HL-60/S4 treated with phorbol 12-myristate 13-acetate at 8.2 ng/mL for 4 days and 3 days (cell line): ENCODE results near the gene CRLF2.
"Not testable (repeated sequence)": the region's sequence is repeated elsewhere in the genome, so short reads cannot be mapped to it uniquely, and the experiment has no call there.

Experiments used
- in situ Hi-C: fragments of 300-500 bp; cut with MboI; formaldehyde crosslinking; loops from 2 replicates; pipeline ENCODE4 v1.15.0; 2022; ENCODE audit warnings: low sequenced_read_pairs

CRLF2 gene, protein sequence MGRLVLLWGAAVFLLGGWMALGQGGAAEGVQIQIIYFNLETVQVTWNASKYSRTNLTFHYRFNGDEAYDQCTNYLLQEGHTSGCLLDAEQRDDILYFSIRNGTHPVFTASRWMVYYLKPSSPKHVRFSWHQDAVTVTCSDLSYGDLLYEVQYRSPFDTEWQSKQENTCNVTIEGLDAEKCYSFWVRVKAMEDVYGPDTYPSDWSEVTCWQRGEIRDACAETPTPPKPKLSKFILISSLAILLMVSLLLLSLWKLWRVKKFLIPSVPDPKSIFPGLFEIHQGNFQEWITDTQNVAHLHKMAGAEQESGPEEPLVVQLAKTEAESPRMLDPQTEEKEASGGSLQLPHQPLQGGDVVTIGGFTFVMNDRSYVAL

DNA sequence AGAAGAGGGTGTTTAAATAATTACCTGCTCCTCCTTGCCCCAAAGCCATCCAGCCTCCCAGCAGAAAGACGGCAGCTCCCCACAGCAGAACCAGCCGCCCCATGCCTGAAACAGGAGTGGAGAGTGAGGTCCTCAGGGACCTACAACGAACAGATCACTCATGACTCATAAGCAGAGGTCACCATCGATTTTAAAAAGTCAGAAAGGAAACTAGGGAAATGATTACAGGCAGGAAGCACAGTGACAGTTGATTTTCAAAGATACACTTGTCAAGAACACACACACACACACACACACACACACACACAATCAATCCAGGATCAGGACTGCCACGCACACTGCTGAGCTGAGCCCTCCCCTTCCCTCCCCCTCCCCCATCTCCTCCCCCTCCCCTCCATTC is at the start of gene CRLF2:
Gene CRLF2 (minus strand): TSS at position 118 of the 400 bp plus-strand sequence. CDS start 15 bp downstream, at position 103.
- in situ Hi-C loops, result no loop called here

DNA sequence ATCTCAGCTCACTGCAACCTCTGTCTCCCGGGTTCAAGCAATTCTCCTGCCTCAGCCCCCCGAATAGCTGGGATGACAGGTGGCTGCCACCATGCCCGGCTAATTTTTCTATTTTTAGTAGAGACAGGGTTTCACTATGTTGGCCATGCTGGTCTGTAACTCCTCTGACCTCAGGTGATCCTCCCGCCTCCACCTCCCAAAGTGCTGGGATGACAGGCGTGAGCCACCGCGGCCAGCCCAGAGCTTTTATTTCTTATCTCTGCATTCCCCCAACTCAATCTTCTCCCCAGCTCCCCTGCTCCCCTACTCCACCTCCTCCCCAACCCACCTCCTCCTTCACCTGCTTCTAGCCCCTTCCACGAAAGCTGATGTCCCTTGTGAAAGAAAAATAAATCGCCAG is 49.3 kb upstream of the CRLF2 start:
- in situ Hi-C loops, result not testable (repeated sequence)

DNA sequence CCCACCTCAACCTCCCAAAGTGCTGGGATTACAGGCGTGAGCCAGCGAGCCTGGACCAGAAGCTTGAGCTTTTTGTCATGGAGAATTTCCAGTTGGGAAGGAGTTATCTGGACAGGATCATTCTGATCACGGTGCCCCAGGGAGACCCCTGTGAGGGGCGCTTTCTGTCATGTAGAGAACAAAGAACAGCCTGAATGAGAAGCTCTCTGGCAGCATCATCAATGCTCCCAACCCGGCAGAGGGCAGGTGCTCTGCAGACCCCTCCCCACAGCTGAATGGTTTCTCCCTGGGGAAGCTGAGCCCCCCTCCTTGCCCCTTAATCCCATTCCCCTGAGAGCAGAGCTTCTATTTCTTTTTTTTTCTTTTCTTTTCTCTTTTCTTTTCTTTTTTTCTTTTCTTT is 48.8 kb upstream of the CRLF2 start:
- in situ Hi-C loops, result no loop called here

DNA sequence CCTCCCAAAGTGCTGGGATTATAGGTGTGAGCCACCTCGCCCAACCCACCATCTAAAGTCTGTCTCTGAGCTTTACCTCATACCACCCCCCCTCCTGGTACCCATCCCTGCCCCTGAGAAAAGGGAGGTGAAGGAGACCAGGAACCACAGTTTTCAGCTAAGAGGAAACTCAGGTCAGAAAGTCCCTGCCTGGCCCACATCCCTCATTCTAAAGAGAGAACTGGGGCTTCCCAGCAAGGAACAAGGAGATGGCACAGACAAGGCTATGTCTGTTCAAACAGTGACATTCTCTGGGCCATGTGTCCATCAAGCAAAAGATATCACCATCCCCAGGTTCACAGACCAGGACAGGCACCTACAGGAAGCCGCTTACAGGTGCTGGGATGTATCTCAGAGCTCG is 40.4 kb upstream of the CRLF2 start:
- in situ Hi-C loops, result no loop called here

DNA sequence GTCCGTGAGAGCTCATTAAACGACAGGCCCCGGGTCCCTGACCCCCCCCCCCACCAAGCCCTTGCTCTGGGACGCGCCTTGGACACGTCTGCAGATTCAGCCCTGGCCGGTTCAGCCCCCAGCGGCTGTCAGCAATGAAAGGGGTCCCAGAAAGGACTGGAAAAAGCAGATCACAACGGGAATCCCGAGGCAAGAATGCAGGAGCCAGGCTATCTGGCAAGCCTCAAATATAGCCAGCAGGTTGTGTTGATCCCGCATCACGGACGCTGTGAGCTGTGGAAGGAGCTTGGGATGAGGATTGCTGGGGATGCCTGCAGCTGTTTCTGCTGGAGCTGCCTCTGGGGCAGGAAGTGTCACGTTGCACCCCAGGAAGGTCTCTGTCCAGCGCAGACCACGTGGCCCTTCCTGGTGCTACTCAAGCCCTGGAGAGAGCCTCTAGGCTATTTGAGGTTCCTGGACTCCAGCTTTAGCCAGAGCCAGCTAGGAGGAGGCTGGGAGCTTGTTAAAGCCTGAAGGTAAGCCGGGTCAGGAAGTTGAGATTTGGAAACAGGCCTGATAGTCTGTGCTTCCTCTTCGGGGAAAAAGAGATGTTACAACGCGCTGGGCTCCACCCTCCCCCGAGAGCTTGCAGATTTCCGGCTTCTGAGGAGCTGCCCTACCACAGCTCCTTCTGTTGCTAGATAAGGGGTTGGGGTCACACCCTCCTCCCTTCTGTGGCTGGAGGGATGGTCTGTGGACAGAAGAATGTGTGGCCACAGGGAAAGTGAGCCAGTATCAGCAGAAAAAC is 36.8 kb upstream of the CRLF2 start:
- in situ Hi-C loops, result no loop called here

DNA sequence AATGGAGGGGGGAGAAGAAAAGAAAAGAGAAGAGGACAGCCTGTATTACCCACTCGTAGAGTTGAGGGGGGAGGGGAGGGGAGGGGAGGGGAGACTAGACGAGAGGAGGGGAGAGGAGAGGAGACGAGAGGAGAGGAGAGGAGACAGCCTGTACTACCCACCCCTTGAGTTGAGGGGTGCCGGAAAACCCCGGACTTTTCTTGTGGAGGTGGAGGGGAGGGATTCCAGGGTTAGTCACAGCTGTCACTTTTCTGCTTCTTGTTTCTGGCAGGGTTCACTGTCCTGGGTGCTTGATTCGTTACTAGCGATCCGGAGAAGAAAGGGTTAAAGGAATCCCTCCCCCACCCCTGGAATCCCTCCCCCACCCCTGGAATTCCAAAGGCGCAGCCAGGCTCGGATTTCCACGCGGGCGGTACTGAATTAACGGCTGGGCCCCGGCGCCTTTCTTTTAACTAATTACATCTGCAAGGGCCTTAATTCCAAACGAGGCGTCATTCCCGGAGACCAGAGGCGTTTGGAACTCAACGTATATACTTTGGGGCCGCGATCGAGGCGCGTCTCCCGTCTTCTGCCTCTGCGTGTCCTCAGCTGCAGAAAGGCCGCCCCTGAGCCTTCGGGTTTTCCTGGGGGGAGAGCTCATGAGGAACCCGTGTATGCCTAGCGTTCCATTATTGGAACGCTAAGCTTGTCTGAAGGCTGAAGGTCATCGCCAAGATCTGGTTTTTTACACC is 36.0 kb upstream of the CRLF2 start:
- in situ Hi-C loops, result no loop called here

DNA sequence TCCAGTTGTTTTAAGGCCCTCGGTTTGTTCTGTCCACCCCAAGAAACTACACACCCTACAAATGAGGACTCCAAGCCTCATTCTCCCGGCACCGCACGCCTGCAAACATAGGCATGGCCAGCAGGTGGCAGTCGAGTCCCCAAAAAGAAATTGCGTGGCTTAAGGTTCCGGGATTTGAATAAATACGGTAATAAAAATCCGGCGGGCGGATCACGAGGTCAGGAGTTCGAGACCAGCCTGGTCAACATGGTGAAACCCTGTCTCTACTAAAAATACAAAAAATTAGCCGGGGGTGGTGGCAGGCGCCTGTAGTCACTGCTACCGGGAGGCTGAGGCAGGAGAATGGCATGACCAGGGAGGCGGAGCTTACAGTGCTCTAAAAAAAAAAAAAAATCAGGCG is 34.4 kb upstream of the CRLF2 start:
- in situ Hi-C loops, result no loop called here

DNA sequence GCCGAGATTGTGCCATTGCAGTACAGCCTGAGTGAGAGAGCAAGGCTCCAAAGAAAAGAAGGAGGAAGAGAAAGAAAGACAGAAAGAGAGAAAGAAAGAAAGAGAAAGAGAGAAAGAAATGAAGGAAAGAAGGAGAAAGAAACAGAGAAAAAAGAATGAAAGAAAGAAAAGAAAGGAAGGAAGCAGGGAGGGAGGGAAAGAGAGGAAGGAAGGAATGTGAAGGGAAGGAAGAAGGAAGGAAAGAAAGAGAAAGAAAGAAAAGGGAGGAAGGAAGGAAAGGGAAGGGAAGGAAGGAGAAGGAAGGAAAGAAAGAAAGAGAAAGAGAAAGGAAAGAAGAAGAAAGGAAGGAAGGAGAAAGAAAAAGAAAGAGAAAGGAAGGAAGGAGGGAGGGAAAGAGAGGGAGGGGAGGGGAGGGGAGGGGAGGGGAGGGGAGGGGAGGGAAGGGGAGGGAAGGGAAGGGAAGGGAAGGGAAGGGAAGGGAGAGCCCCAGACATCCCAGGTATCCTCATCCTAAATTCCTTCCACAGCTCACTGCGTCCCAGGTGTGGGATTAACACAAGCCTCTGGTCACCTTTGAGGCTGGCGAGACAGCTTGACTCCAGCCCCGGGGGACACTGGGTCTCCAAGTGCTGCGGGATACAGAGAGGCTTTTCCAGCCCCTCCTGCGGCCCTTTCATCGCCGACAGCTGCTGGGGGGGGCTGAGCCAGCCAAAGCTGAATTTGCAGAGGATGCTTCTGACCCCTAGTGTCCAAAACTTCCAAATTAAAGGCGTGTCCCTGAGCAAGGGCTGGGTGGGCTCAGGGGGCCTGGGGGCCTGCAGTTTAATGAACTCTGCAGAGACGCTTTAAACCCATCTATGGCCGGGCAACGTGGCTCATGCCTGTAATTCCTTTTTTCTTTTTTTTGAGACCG is 32.0 kb upstream of the CRLF2 start:
- in situ Hi-C loops, result no loop called here

DNA sequence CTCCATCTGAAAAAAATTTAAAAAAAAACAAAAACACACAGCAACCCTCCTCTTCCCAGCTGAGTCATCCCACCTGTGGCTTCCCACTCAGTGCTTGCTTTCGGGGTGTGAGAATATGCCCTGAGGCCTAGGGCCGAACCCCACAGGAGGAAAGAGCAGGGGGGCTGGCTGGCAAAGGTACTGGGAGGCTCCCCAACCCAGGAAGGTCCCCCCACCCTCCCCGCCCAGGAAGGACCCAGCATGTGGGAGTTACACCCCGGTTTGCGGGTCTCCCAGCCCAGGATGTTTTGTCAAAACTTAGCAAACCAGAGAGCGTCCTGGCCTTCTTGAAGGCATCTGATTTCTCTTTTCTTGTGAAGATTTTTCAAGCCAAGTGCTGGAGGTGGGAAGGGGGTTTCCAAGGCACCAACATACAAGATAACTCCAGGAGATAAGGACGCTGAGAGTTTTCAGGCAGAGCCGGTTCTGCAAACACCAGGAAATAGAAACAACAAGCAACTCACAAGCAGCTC is 30.5 kb upstream of the CRLF2 start:
- in situ Hi-C loops, result no loop called here

DNA sequence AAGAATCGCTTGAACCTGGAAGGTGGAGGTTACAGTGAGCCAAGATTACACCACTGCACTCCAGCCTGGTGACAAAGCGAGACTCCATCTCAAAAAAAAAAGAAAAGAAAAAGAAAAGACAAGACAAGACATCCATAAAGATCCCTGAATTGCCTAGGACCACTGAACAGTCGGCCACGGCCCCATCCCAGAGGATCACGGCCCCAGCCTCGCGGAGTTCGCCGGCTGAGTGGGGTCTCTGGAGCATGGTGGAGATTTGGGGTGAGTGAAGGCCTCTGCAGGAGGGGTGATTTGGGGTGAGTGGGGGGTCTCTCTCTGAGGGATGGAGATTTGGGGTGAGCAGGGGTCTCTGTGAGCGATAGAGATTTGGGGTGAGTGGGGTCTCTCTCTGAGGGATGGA is 28.1 kb upstream of the CRLF2 start:
- in situ Hi-C loops, result not testable (repeated sequence)

DNA sequence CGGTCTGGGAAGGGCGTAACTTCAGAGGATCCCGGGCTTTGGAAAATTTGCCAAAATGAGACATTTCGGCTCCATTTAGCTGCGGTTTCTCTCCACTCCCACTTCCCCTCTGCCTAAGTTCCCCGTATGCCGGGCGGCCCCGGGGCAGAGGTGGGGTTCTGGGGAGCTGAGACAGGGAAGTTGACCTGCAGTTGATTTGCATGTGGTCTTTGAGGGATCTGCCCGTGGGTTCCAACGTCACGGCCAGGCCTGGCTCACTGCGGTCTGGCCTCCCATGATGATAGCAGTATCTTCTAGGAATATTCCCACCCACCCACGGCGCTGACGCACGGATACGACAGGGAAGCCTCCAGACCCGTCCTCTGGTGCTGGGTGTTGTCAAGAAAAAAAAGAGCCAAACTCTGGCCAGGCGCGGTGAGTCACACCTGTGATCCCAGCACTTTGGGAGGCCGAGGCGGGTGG is 27.3 kb upstream of the CRLF2 start:
- in situ Hi-C loops, result no loop called here

DNA sequence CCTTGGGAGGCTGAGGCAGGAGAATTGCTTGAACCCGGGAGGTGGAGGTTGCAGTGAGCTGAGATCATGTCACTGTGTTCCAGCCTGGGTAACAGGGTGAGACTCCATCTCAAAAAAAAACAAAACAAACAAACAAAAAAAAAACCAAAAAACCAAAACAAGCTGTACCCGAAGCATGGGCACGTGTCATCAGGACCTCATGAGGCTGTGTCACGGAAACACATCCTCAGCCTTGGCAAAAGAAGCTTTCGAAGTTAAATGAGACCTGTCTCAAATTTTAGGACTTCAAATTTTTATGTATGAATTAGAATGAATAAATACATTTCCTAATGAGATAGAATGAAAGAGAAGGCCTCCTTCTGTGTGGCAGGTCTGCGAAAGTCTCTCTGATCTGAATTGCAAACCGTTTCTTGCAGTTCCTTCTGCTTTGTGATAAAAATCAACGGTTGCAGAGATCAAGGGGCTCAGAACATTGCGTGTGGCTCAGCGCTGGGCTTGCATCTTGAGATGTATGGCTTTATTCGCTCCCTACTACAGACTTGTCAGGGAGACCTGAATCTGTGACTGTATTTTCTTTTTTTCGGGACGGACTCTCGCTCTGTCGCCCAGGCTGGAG is 19.5 kb upstream of the CRLF2 start:
- in situ Hi-C loops, result no loop called here

DNA sequence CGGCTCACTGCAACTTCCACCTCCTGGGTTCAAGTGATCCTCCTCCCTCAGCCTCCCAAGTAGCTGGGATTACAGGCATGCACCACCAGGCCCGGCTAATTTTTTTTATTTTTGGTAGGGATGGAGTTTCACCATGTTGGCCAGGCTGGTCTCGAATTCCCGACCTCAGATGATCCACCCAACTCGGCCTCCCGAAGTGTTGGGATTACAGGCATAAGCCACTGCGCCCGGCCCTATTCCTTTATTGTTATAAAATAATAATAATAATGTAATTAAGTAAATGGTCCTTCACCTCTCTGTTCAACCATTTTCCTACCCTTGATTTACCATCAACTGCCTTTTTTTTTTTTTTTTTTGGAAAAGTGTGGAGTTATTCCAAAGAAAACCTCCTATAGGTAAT is 15.7 kb upstream of the CRLF2 start:
- in situ Hi-C loops, result not testable (repeated sequence)

DNA sequence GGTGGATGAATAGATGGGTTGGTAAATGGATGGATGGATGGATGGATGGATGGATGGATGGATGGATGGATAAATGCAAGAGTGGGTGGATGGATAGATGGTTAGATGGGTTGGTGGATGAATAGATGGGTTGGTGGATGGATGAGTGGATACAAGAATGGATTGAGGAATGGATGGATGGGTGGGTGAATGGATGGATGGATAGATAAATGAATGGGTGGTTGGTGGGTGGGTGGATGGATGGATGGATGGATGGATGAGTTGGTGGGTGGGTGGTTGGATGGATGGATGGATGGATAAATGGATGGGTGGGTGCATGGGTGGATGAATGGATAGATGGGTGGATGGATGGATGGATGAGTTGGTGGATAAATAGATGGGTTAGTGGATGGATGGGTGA is 13.8 kb upstream of the CRLF2 start:
- in situ Hi-C loops, result no loop called here

DNA sequence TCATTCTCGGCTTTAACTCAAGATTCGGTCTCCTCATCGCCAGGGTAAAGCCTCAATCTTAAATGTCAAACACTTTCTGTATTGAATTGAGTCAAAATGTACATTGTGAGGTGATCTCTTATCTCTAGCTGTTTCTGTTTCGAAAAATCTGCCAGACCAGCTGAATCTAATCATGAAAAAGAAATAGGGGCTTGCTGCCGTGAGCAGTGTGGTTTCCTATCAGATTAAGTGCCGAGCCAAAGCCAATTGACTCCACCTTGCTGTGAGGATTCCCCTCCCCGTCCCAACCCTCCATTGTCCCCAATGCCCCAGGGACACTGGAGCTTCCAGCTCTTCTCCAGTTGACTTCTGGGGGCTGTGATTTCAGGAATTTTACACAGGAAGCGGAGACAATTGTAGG is 12.5 kb upstream of the CRLF2 start:
- in situ Hi-C loops, result no loop called here

DNA sequence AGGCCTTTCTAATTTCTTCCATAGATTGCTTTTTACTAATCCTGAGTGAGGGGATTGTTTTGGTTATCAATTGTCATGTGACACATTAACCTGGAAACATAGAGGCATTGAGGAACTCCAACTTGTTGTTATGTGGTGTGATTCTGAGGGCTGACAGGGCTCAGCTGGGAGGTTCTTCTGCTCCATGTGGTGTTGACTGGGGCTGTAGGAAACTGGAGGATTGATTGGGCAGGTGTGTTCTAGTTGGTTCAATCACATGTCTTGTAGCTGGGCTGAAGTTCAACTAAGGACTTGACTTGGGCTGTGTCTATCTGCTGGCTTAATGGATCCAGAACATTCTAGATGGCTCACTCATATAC is 10.8 kb upstream of the CRLF2 start:
- in situ Hi-C loops, result no loop called here

DNA sequence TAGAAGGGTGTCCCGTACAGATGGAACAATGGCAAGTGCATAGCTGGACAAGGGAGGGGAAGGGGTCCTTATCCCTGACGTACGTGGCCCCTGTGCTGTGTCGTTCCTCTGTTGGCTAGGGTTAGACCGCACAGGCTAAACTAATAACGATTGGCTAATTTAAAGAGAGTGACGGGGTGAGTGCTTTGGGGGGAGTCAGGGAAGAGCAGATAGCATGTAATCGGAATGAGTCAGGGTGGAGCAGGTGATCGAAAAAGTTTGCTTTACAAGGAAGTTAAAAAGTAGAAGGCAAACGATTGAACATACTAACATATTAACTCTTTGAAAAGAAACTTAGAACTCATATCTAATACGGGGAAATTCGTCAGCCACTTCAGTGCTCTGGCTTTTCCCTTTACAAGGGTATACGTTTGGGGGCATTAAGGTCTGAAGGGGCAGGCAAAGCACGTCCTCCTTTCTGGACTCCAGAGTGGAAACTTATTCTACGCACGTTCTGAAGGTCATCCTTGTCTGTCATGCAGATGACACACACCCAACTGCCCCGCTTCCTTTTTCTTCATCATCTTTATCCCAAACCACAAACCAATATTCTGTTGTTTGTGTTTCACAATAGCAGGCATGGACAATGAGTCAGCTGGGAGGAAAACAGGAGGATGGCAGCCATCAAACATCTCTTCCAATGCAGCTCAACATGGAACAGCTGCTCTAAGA is 10.2 kb upstream of the CRLF2 start:
- in situ Hi-C loops, result no loop called here

DNA sequence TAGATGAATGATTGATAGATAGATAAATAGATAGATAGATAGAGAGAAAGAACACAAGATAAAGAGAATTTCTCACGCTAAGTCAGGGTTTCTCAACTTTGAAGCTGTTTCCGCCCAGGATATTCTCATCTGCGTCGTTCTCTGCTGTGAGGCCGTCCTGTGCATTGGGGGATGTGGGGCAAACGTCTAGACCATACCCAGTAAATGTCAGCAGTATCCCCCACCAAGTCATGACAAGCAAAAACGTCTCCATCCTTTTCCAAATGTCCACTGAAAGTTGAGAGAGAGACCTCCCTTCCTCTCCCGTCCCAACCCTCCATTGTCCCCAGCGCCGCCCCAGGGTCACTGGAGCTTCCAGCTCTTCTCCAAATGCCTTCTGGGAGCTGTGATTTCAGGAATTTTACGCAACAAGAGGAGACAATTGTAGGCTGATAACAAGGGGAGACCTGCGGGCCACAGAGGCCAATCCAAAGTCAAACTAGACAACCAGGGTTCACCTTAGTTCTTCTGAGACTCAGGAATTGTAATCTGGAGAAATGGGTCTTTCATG is 8.9 kb upstream of the CRLF2 start:
- in situ Hi-C loops, result no loop called here

DNA sequence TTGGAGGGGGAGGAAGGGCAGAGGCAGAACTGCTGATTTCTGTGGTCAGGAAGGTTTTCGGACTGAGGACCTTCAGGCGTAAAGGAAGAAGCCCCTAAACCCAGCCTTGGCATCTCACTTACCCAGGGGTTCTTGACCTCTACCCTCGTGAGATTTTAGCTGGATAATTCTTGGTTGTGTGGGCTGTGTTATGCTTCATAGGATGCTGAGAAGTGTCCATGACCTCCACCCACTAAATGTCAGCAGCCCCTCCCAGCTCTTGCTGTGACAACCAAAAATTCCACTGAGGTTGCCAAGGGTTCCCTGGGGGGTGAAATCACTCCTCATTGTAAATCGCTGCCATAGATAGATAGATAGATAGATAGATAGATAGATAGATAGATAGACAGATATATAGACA is 5.8 kb upstream of the CRLF2 start:
- in situ Hi-C loops, result no loop called here
